GM23248 (cell line): ENCODE measurements around the gene THADA.

Experiments used
- EZH2 ChIP-seq: fragments of 200-600 bp; sonication (generic); IDR thresholded peaks from 2 replicates; pipeline ENCODE4 v1.6.1; 2018; ENCODE audit warnings: antibody characterized with exemption, mild to moderate bottlenecking; ENCODE audit not compliant: insufficient read depth, poor library complexity, severe bottlenecking
- EZH2phosphoT487 ChIP-seq: fragments of 200-600 bp; sonication (generic); IDR thresholded peaks from 2 replicates; pipeline ENCODE4 v1.6.1; 2018; ENCODE audit warnings: antibody characterized with exemption, moderate library complexity, mild to moderate bottlenecking, low read depth; ENCODE audit not compliant: insufficient read depth

GRCh38 chr2:43222475-43223309 lies 373.1 kb downstream of the THADA start:
- TF ChIP-seq EZH2 (no peak), EZH2phosphoT487 (no peak)
